Type B pancreatic cell (in vitro differentiated cells): ENCODE measurements around the gene KRTAP9-1. TPM values are rescaled to one million over a fixed set of nuclear protein-coding genes. Genes with fewer than 3 reads are reported as not detected.
"Not testable (repeated sequence)": the region's sequence is repeated elsewhere in the genome, so short reads cannot be mapped to it uniquely, and the experiment has no call there.

ENCODE experiments used
- DNase-seq: peaks from one replicate; pipeline ENCODE4 v3.0.0; 2021; ENCODE audit warnings: mixed read lengths; ENCODE audit not compliant: unreplicated experiment; ENCODE audit errors: extremely low spot score
- H3K27ac Mint-ChIP-seq: 2 replicates; pipeline ENCODE4 v1.8.0; 2021; ENCODE audit warnings: mild to moderate bottlenecking, mixed read lengths
- H3K27me3 Mint-ChIP-seq: 2 replicates; pipeline ENCODE4 v1.8.0; 2021; ENCODE audit warnings: mixed read lengths
- H3K36me3 Mint-ChIP-seq: 2 replicates; pipeline ENCODE4 v1.8.0; 2021; ENCODE audit warnings: mixed read lengths
- H3K4me1 Mint-ChIP-seq: one replicate; pipeline ENCODE4 v1.8.0; 2021; ENCODE audit warnings: mixed read lengths; ENCODE audit not compliant: unreplicated experiment
- H3K4me3 Mint-ChIP-seq: 2 replicates; pipeline ENCODE4 v1.8.0; 2021; ENCODE audit warnings: mild to moderate bottlenecking, mixed read lengths
- H3K9me3 Mint-ChIP-seq: 2 replicates; pipeline ENCODE4 v1.8.0; 2021; ENCODE audit warnings: mixed read lengths
- total RNA-seq: library from RNA; stranded (reverse); gene quantifications from 2 replicates; pipeline ENCODE4 v1.2.1, GENCODE V29; 2021; ENCODE audit warnings: low replicate concordance
- TF ChIP-seq, protein P1 (sequence below): fragments of 200-600 bp; sonication (generic); conservative IDR thresholded peaks from 2 replicates; pipeline ENCODE4 v1.5.0; 2021; ENCODE audit warnings: antibody characterized with exemption, mild to moderate bottlenecking

Gene KRTAP9-1
- total RNA-seq, 1 donor from 2014 or later: not detected

DNA sequence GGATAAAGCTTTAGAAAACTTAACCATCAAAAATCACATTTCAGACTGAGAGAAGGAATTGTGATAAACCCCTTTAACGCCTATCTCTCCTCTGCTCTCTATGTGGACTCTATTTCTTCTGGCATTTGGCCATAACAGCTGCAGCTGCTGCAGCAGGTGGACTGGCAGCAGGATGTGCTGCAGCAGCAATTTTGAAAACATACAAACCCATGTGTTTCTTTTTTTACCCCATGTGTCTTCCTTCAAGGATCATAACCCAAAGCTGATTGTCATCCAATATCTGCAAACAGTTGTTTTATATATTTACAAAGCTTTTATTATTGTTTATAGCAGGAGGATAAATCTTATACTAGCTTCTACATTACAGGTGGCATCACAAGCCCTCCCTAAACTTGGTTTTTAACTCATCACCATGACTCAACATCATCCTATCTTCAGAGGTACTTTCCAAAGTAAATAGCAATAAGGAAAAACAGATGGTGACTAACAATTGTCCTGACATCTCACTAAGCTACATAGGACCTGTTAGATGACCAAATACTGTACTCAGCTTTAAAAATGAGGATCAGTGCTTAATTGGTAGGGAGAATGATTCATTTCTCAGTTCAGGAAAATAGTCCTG is 22.3 kb downstream of the KRTAP9-1 start:
- H3K4me1 Mint-ChIP-seq: peaks cover 3% of the 10 kb centered on the region
- H3K27me3 Mint-ChIP-seq: peaks cover 5% of the 10 kb centered on the region
- H3K9me3 Mint-ChIP-seq: peaks cover 9% of the 10 kb centered on the region
- H3K4me3 Mint-ChIP-seq: no peak overlapping the region
- H3K27ac Mint-ChIP-seq: no peak overlapping the region
- no peaks in the 10 kb centered on the region for H3K36me3 Mint-ChIP-seq
- no peak for DNase-seq
- TF ChIP-seq, protein P1, sequence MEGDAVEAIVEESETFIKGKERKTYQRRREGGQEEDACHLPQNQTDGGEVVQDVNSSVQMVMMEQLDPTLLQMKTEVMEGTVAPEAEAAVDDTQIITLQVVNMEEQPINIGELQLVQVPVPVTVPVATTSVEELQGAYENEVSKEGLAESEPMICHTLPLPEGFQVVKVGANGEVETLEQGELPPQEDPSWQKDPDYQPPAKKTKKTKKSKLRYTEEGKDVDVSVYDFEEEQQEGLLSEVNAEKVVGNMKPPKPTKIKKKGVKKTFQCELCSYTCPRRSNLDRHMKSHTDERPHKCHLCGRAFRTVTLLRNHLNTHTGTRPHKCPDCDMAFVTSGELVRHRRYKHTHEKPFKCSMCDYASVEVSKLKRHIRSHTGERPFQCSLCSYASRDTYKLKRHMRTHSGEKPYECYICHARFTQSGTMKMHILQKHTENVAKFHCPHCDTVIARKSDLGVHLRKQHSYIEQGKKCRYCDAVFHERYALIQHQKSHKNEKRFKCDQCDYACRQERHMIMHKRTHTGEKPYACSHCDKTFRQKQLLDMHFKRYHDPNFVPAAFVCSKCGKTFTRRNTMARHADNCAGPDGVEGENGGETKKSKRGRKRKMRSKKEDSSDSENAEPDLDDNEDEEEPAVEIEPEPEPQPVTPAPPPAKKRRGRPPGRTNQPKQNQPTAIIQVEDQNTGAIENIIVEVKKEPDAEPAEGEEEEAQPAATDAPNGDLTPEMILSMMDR: no peak

DNA sequence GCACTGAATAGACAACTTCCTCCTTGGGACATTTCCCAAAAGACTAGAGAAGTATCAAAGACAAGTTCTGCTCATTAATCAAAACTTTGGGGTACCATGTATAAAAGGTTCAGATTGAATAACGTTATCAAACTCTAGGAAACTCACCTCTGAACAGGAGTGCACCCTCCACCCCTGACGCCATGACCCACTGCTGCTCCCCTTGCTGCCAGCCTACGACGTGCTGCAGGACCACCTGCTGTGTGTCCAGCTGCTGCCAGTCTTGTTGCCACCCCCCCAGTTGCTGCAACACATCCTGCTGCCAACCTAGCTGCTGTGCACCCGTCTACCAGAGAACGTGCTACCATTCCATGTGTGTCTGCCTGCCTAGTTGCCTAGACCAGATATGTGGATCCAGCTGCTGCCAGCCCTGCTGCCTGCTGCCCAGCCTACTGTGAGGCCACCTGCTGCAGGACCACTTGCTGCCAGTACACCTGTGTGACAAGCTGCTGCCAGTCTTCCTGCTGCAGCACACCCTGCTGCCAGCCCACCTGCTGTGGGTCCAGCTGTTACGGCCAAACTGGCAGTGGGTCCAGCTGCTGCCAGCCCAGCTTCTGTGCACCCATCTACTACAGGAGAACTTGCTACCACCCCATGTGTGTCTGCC is 23.0 kb downstream of the KRTAP9-1 start:
- Mint-ChIP-seq H3K4me1 (peaks cover 3% of the 10 kb centered on the region), H3K27me3 (peaks cover 10% of the 10 kb centered on the region), H3K36me3 (no peaks in the 10 kb centered on the region), H3K4me3 (no peak overlapping the region), H3K9me3 (peaks cover 8% of the 10 kb centered on the region), H3K27ac (no peak overlapping the region)
- TF ChIP-seq, protein P1: no peak
- no peak for DNase-seq

DNA sequence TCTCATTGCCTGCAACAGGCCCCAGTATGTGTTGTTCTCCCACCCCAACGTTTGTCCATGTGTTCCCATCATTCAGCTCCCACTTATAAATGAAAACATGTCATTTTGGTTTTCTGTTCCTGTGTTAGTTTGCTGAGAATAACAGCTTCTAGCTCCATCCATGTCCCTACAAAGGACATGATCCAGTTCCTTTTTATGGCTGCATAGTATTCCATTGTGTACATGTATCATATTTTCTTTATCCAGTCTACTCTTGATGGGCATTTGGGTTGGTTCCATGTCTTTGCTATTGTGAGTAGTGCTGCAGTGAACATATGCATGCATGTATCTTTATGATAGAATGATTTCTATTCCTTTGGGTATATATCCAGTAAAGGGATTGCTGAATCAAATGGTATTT is 26.0 kb downstream of the KRTAP9-1 start:
- peaks cover 15% of the 10 kb centered on the region for H3K27me3 Mint-ChIP-seq
- H3K4me1 Mint-ChIP-seq: peaks cover 3% of the 10 kb centered on the region
- TF ChIP-seq, protein P1: no peak
- no peak overlapping the region for H3K27ac Mint-ChIP-seq
- DNase-seq: no peak
- no peaks in the 10 kb centered on the region for H3K9me3 Mint-ChIP-seq
- no peaks in the 10 kb centered on the region for H3K36me3 Mint-ChIP-seq
- no peak overlapping the region for H3K4me3 Mint-ChIP-seq

DNA sequence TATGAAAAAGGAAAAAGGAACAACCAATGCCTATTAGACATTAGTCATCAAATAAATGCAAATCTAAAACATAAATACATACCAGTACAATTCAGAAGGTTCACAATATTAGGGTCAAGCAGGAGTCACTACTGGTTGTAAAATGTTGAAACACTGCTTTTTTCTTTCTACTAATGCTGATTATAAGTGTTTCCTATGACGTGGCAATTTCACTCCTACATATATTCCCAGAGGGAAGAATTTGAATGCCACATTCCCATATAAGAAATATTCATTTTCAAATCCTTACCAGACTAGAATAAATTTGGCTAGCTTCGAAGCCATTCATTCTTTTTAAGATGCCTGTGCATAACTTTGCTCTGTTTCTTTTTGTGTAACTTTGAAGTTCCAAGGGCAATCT is 34.1 kb downstream of the KRTAP9-1 start:
- Mint-ChIP-seq H3K27me3 (peaks cover 19% of the 10 kb centered on the region), H3K9me3 (no peaks in the 10 kb centered on the region), H3K4me3 (no peak overlapping the region), H3K27ac (no peak overlapping the region), H3K4me1 (no peaks in the 10 kb centered on the region), H3K36me3 (no peaks in the 10 kb centered on the region)
- TF ChIP-seq, protein P1: no peak
- no peak for DNase-seq

DNA sequence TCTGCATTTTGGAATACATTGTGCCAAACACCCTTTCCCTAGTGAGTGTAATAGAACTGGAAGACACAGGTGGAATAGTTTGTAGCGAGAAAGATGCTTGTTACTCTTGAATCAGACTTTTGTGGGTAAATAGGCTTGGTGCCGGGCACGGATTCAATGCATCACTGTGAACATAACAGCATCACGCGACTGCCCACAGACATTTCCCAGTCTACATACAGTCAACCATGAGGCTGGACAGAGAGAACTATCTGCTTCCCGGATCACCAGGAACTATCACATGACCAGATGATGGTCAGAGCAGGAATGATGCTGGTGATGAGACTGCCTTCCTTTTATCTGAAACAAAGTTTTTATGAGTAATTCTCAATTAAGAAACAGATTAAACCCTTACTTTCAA is 36.4 kb downstream of the KRTAP9-1 start:
- no peak overlapping the region for H3K4me3 Mint-ChIP-seq
- H3K36me3 Mint-ChIP-seq: no peaks in the 10 kb centered on the region
- peaks cover 5% of the 10 kb centered on the region for H3K9me3 Mint-ChIP-seq
- no peak overlapping the region for H3K27ac Mint-ChIP-seq
- no peaks in the 10 kb centered on the region for H3K4me1 Mint-ChIP-seq
- TF ChIP-seq, protein P1: no peak
- DNase-seq: no peak
- peaks cover 15% of the 10 kb centered on the region for H3K27me3 Mint-ChIP-seq

DNA sequence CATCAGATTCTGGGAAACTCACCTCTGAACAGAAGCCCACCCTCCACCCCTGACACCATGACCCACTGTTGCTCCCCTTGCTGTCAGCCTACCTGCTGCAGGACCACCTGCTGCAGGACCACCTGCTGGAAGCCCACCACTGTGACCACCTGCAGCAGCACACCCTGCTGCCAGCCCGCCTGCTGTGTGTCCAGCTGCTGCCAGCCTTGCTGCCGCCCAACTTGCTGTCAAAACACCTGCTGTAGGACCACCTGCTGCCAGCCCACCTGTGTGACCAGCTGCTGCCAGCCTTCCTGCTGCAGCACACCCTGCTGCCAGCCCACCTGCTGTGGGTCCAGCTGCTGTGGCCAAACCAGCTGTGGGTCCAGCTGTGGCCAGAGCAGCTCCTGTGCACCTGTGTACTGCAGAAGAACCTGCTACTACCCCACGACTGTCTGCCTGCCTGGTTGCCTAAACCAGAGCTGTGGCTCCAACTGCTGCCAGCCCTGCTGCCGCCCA is 37.0 kb downstream of the KRTAP9-1 start, which contains the start of gene KRTAP9-2:
KRTAP9-2 (plus strand) TSS at position 51 of the 498 bp plus-strand sequence; CDS start at position 58, 7 bp downstream.
- H3K4me1 Mint-ChIP-seq, H3K27ac Mint-ChIP-seq, H3K36me3 Mint-ChIP-seq, DNase-seq, H3K4me3 Mint-ChIP-seq, H3K9me3 Mint-ChIP-seq: not testable (repeated sequence)
- peaks cover 11% of the 10 kb centered on the region for H3K27me3 Mint-ChIP-seq
